Measurements from ENCODE around the gene CFAP206. TPM values are rescaled to one million over a fixed set of nuclear protein-coding genes. Genes with fewer than 3 reads are reported as not detected.
A peak's percentile ranks its signal among the peaks of the same experiment; 100 is the strongest.

CFAP206 gene
- total RNA-seq, 1 experiment from 2014 or later = 2.9 TPM

DNA sequence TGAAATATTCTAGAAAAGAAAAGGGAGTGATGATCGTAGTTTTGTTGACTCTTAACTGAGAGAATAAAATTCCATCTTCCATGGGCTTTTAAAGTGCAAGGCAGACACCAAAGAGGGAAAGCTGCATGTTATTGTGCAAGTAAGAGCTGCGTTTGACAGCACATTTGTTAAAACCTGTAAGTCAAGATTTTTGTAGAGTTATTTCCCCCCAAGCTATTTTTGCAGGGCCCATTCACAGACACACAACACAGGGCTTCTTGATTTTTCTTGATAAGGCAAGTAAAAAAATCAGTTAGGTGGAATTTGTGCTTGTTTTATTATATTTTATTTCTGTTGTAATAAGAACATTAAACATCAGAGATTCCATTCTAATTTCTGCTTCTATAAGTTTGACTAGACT lies 13.8 kb downstream of the CFAP206 start:
- Histone ChIP-seq H2AFZ (no peak overlapping the region), H3K4me2 (peak overlapping the region; percentile 65), H3K9me2 (ENCODE audit: insufficient read depth) (no peaks in the 10 kb centered on the region), H3K27ac (peak overlapping the region; percentile 65), H3K79me2 (ENCODE audit: low read depth) (no peaks in the 10 kb centered on the region), H3K4me3 (peak overlapping the region; percentile 31; the same call in 1 of the 2 replicates), H3K27me3 (ENCODE audit: insufficient read depth, low read depth) (no peaks in the 10 kb centered on the region), H3K4me1 (replicated peaks; ENCODE audit: insufficient read depth) (peaks cover 9% of the 10 kb centered on the region), H3F3A (ENCODE audit: insufficient read depth, low read depth) (peaks cover 9% of the 10 kb centered on the region; the same call in 1 of the 2 replicates), H3K36me3 (ENCODE audit: low read depth) (no peaks in the 10 kb centered on the region), H4K20me1 (ENCODE audit: insufficient read depth) (no peaks in the 10 kb centered on the region), H3K9me3 (ENCODE audit: insufficient read depth, low read depth) (no peaks in the 10 kb centered on the region)
- ChIA-PET POLR2A (ENCODE audit: unreplicated experiment) (no interaction called here), CTCF (no interaction called here)
- intact Hi-C loops (cut with micrococcal nuclease; ENCODE audit: unreplicated experiment) = loop anchor here (1.0 kb wide), 2 partner anchors 13 to 51 kb away; partner anchors contain the start of gene SLC35A1
- DNase-seq = peak; percentile 41 to 92
- TF ChIP-seq, protein P1, sequence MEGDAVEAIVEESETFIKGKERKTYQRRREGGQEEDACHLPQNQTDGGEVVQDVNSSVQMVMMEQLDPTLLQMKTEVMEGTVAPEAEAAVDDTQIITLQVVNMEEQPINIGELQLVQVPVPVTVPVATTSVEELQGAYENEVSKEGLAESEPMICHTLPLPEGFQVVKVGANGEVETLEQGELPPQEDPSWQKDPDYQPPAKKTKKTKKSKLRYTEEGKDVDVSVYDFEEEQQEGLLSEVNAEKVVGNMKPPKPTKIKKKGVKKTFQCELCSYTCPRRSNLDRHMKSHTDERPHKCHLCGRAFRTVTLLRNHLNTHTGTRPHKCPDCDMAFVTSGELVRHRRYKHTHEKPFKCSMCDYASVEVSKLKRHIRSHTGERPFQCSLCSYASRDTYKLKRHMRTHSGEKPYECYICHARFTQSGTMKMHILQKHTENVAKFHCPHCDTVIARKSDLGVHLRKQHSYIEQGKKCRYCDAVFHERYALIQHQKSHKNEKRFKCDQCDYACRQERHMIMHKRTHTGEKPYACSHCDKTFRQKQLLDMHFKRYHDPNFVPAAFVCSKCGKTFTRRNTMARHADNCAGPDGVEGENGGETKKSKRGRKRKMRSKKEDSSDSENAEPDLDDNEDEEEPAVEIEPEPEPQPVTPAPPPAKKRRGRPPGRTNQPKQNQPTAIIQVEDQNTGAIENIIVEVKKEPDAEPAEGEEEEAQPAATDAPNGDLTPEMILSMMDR (conservative IDR thresholded peaks at IDR 0.05) = no peak
- TF ChIP-seq EZH2 (IDR thresholded peaks at IDR 0.05; ENCODE audit: low read depth) = no peak
- BruUV-seq (replicated peaks) = no TSS peak

DNA sequence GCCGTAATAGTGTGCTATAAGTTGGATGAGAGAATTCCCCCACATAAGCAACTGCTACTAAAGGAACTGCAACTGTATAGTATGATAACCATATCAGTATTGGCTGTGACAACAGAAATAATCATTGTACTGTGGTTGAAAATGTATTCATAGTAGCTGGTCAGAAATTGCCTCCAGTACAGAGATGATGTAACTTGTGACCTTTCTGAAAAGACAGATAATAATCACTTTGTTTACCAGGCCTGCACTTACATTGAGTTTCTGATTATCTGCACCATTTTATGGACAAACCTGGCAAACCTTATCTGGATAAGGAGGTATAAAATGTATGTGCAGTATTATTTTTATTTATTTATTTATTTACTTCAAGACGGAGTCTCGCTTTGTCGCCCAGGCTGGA lies 19.0 kb downstream of the CFAP206 start:
- H3K27me3 ChIP-seq (ENCODE audit: insufficient read depth, low read depth) = no peaks in the 10 kb centered on the region
- no TSS peak for BruUV-seq (replicated peaks)
- CTCF ChIA-PET = no interaction called here
- no peak for DNase-seq
- no peak overlapping the region for H2AFZ ChIP-seq
- no peak overlapping the region for H3K4me2 ChIP-seq
- no peak overlapping the region for H3K27ac ChIP-seq
- H4K20me1 ChIP-seq (ENCODE audit: insufficient read depth) = no peaks in the 10 kb centered on the region
- H3K4me3 ChIP-seq = no peak overlapping the region
- intact Hi-C loops (cut with micrococcal nuclease; ENCODE audit: unreplicated experiment) = no loop called here
- no peaks in the 10 kb centered on the region for H3K79me2 ChIP-seq (ENCODE audit: low read depth)
- TF ChIP-seq, protein P1 (conservative IDR thresholded peaks at IDR 0.05) = no peak
- TF ChIP-seq EZH2 (IDR thresholded peaks at IDR 0.05; ENCODE audit: low read depth) = no peak
- no peaks in the 10 kb centered on the region for H3K9me2 ChIP-seq (ENCODE audit: insufficient read depth)
- no peaks in the 10 kb centered on the region for H3K9me3 ChIP-seq (ENCODE audit: insufficient read depth, low read depth)
- POLR2A ChIA-PET (ENCODE audit: unreplicated experiment) = no interaction called here
- no peaks in the 10 kb centered on the region for H3K4me1 ChIP-seq (replicated peaks; ENCODE audit: insufficient read depth)
- H3K36me3 ChIP-seq (ENCODE audit: low read depth) = no peaks in the 10 kb centered on the region
- H3F3A ChIP-seq (ENCODE audit: insufficient read depth, low read depth) = peaks cover 8% of the 10 kb centered on the region; the same call in 1 of the 2 replicates

DNA sequence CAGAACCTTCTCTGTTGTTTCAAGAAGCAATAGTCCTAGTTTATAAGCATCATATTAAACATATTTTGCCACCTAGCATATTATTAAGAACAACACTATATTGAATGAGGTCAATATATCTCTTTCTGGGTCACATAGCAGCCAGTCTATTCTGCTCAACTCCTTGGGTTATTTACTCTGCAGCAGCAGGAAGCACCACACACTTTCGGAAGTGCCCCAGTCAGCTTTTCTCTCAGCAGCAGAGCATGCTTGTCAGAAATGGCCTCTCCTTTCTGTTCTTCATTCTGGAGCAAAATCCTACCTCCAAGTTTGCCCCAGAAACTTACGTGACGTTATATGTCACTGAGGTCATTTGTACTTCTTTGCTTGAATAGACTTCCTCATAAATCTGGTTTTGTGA lies 22.7 kb downstream of the CFAP206 start:
- Histone ChIP-seq H2AFZ (no peak overlapping the region), H3K27ac (no peak overlapping the region), H4K20me1 (ENCODE audit: insufficient read depth) (no peaks in the 10 kb centered on the region), H3K9me3 (ENCODE audit: insufficient read depth, low read depth) (no peaks in the 10 kb centered on the region), H3K4me3 (no peak overlapping the region), H3K79me2 (ENCODE audit: low read depth) (no peaks in the 10 kb centered on the region), H3K4me2 (no peak overlapping the region), H3F3A (ENCODE audit: insufficient read depth, low read depth) (no peaks in the 10 kb centered on the region), H3K36me3 (ENCODE audit: low read depth) (no peaks in the 10 kb centered on the region), H3K27me3 (ENCODE audit: insufficient read depth, low read depth) (no peaks in the 10 kb centered on the region), H3K9me2 (ENCODE audit: insufficient read depth) (no peaks in the 10 kb centered on the region), H3K4me1 (replicated peaks; ENCODE audit: insufficient read depth) (no peaks in the 10 kb centered on the region)
- TF ChIP-seq, protein P1 (conservative IDR thresholded peaks at IDR 0.05) = no peak
- TF ChIP-seq EZH2 (IDR thresholded peaks at IDR 0.05; ENCODE audit: low read depth) = no peak
- intact Hi-C loops (cut with micrococcal nuclease; ENCODE audit: unreplicated experiment) = no loop called here
- CTCF ChIA-PET = no interaction called here
- no peak for DNase-seq
- no TSS peak for BruUV-seq (replicated peaks)
- POLR2A ChIA-PET (ENCODE audit: unreplicated experiment) = interaction anchor here (0.7 kb wide), 1 partner anchor 22 kb away, joined by 10 read pairs; no protein-coding TSS in a partner anchor

Measured in PC-9 (cell line).